ENCODE results near the gene PJVK. TPM values are rescaled to one million over a fixed set of nuclear protein-coding genes. Genes with fewer than 3 reads are reported as not detected.

PJVK gene
- polyA plus RNA-seq, 1 donor (not counting 4 experiments of a cell fraction or from before 2014, with no cell fraction given), result 3.5 TPM

DNA sequence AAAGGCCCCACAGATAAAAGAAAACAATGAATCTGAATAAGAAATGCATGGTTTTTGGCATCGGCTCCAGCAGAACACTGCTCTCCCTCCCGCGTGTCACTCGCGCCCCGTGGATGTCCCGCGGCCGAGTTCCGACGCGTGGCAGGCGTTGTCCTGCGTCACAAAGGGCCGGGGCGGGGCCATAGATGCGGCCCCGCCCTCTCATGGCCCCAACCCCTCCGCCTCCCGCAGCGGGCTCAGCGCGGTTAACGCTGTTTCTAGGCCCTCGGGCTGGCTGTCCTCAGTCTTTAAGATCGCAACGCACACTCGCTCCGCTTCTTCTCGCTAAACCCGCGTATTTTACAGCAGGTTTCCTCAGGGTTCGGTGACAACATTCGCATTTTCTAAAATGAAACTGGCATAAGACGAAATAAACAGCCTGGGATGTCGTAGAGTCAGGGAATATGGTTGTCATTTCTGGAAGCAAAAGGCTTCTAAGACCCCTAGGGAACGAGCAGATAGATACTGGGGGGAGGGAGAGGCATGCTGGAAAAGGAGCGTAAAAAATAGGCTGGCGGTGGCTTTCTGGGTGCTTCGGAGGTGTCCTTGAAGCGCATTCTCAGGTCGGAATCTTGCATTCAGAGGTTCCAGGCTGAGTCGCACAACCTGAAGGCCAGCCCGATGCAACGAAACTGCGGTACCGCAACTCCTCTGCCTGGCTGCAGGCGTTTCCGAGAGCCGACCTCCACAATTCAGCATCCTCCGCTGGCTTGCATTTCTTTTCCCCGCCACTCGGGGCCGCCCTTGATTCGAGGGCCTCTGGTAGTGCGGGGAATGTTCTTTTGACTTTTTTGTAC, 27.5 kb downstream of the PJVK start, which contains the start of gene FKBP7:
Gene FKBP7 (minus strand): TSS at position 162 of the 836 bp plus-strand sequence. CDS start 101 bp downstream, at position 61.
- Histone ChIP-seq H3K4me2 (ENCODE audit: control insufficient read depth, extremely low read depth, insufficient read depth, low read depth, low read length) (peak within 1 kb of the TSS; percentile 81), H4K20me1 (ENCODE audit: control insufficient read depth, extremely low read depth, insufficient read depth, low read length) (no peaks in the 10 kb centered on the region), H3K9ac (ENCODE audit: control insufficient read depth, extremely low read depth, insufficient read depth, low read length) (peak within 1 kb of the TSS; percentile 75), H3K9me3 (ENCODE audit: control insufficient read depth, low read depth, low read length) (no peaks in the 10 kb centered on the region), H3K79me2 (ENCODE audit: control insufficient read depth, insufficient read depth, low read length) (peaks cover 26% of the 10 kb centered on the region), H3K9me1 (ENCODE audit: control insufficient read depth, extremely low read depth, insufficient read depth, low read length) (no peaks in the 10 kb centered on the region), H3K36me3 (ENCODE audit: control insufficient read depth in 2 of 2, extremely low read depth in 1 of 2, insufficient read depth in 2 of 2, low read length in 2 of 2) (no peaks in the 10 kb centered on the region), H3K27me3 (ENCODE audit: control insufficient read depth, extremely low read depth, insufficient read depth, low read length) (no peaks in the 10 kb centered on the region), H3K27ac (ENCODE audit: control insufficient read depth, insufficient read depth, low read length) (peak within 1 kb of the TSS; percentile 77), H3K4me1 (ENCODE audit: control insufficient read depth, extremely low read depth, insufficient read depth, low read length) (peaks cover 29% of the 10 kb centered on the region), H2AFZ (ENCODE audit: control insufficient read depth, low read length) (peak within 1 kb of the TSS; percentile 93), H3K4me3 (ENCODE audit: control insufficient read depth in 2 of 3, extremely low read depth in 1 of 3, insufficient read depth in 2 of 3, low read depth in 1 of 3, low read length in 3 of 3) (peak within 1 kb of the TSS; percentile 56 to 83 (median 74))
- DNase-seq (ENCODE audit: low read depth, low spot score), result peak; percentile 35
- dilution Hi-C loops (cut with MboI; ENCODE audit: extremely low pct_ligation_motif_present, low sequenced_read_pairs), result no loop called here
- TF ChIP-seq EZH2 (IDR thresholded peaks at IDR 0.05; ENCODE audit: low read length), result no peak
- TF ChIP-seq, protein P1, sequence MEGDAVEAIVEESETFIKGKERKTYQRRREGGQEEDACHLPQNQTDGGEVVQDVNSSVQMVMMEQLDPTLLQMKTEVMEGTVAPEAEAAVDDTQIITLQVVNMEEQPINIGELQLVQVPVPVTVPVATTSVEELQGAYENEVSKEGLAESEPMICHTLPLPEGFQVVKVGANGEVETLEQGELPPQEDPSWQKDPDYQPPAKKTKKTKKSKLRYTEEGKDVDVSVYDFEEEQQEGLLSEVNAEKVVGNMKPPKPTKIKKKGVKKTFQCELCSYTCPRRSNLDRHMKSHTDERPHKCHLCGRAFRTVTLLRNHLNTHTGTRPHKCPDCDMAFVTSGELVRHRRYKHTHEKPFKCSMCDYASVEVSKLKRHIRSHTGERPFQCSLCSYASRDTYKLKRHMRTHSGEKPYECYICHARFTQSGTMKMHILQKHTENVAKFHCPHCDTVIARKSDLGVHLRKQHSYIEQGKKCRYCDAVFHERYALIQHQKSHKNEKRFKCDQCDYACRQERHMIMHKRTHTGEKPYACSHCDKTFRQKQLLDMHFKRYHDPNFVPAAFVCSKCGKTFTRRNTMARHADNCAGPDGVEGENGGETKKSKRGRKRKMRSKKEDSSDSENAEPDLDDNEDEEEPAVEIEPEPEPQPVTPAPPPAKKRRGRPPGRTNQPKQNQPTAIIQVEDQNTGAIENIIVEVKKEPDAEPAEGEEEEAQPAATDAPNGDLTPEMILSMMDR (optimal IDR thresholded peaks at IDR 0.05 in 1 of 3, IDR thresholded peaks at IDR 0.05 in 1 of 3, conservative IDR thresholded peaks at IDR 0.05 in 1 of 3; ENCODE audit: extremely low read depth in 1 of 3, insufficient read depth in 2 of 3, low read length in 3 of 3), result peak; percentile 77 to 83 (median 82)
- FAIRE-seq, result no peak

DNA sequence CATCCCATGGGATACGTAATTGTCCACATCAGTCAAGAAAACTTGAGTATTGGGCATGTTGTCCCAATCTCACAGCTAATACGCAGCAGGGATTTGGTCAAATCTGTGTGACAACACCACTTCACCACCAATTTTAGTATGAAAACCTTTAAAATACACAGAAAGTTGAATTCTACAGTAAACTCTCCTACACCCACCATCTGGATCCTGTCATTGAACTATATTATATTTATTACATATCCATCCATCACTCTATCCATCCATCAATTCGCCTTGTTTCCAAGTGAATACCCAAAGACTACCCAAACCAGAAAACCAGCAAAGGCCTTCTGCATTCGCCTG, 28.1 kb downstream of the PJVK start:
- Histone ChIP-seq H3K9ac (ENCODE audit: control insufficient read depth, extremely low read depth, insufficient read depth, low read length) (peak overlapping the region; percentile 75), H3K9me1 (ENCODE audit: control insufficient read depth, extremely low read depth, insufficient read depth, low read length) (no peaks in the 10 kb centered on the region), H3K27ac (ENCODE audit: control insufficient read depth, insufficient read depth, low read length) (no peak overlapping the region), H3K36me3 (ENCODE audit: control insufficient read depth in 2 of 2, extremely low read depth in 1 of 2, insufficient read depth in 2 of 2, low read length in 2 of 2) (no peaks in the 10 kb centered on the region), H4K20me1 (ENCODE audit: control insufficient read depth, extremely low read depth, insufficient read depth, low read length) (no peaks in the 10 kb centered on the region), H3K79me2 (ENCODE audit: control insufficient read depth, insufficient read depth, low read length) (peaks cover 30% of the 10 kb centered on the region), H3K9me3 (ENCODE audit: control insufficient read depth, low read depth, low read length) (no peaks in the 10 kb centered on the region), H2AFZ (ENCODE audit: control insufficient read depth, low read length) (peak overlapping the region; percentile 93), H3K4me3 (ENCODE audit: control insufficient read depth in 2 of 3, extremely low read depth in 1 of 3, insufficient read depth in 2 of 3, low read depth in 1 of 3, low read length in 3 of 3) (peak overlapping the region; percentile 56 to 83 (median 74)), H3K4me1 (ENCODE audit: control insufficient read depth, extremely low read depth, insufficient read depth, low read length) (peaks cover 27% of the 10 kb centered on the region), H3K27me3 (ENCODE audit: control insufficient read depth, extremely low read depth, insufficient read depth, low read length) (no peaks in the 10 kb centered on the region), H3K4me2 (ENCODE audit: control insufficient read depth, extremely low read depth, insufficient read depth, low read depth, low read length) (peak overlapping the region; percentile 81)
- no peak for TF ChIP-seq EZH2 (IDR thresholded peaks at IDR 0.05; ENCODE audit: low read length)
- TF ChIP-seq, protein P1 (optimal IDR thresholded peaks at IDR 0.05 in 1 of 3, IDR thresholded peaks at IDR 0.05 in 1 of 3, conservative IDR thresholded peaks at IDR 0.05 in 1 of 3; ENCODE audit: extremely low read depth in 1 of 3, insufficient read depth in 2 of 3, low read length in 3 of 3), result no peak
- no peak for DNase-seq (ENCODE audit: low read depth, low spot score)
- no peak for FAIRE-seq
- dilution Hi-C loops (cut with MboI; ENCODE audit: extremely low pct_ligation_motif_present, low sequenced_read_pairs), result no loop called here

All from keratinocyte (primary cell).